Measurements from ENCODE around the gene DNAJA3.

The DNAJA3 gene

DNA sequence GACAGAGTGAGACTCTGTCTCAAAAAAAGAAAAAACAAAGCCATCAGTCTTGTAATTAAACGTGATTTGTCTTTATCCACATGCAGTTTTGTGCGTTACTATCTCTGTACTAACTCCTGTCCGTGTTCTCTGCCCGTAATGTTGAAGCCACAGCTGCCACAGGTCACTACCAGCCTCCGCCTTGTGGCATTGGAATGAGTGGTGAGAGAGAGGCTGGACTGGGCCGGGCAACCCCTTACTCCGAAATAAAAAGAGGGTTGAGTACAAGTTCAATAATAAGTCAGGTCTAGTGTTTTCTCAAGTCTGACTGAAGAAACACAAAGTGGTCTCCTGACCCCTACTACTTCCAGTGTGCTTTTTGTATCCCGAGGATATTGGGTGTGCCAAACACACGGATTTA is 5.4 kb downstream of the DNAJA3 start:
- H3K36me3 ChIP-seq (ENCODE audit: insufficient read depth, insufficient read length, low read length): peaks cover 79% of the 10 kb centered on the region
- H3K9ac ChIP-seq (ENCODE audit: insufficient read length, low read depth): no peak overlapping the region
- H3K27me3 ChIP-seq (ENCODE audit: insufficient read depth, insufficient read length): no peaks in the 10 kb centered on the region
- no peaks in the 10 kb centered on the region for H3K4me1 ChIP-seq (ENCODE audit: insufficient read depth, insufficient read length)
- no peak overlapping the region for H3K4me3 ChIP-seq (ENCODE audit: insufficient read length, low read depth)
- no peak for TF ChIP-seq SUZ12 (IDR thresholded peaks at IDR 0.05; ENCODE audit: extremely low read depth, insufficient read depth, insufficient read length)
- no peak for TF ChIP-seq ZNF274 (IDR thresholded peaks at IDR 0.05; ENCODE audit: low read depth, low read length)
- no peak for TF ChIP-seq YY1 (IDR thresholded peaks at IDR 0.05; ENCODE audit: insufficient read depth, insufficient read length)
- H3K9me3 ChIP-seq (ENCODE audit: insufficient read depth, low read length): no peaks in the 10 kb centered on the region
- DNase-seq (ENCODE audit: low read depth, low spot score): no peak

DNA sequence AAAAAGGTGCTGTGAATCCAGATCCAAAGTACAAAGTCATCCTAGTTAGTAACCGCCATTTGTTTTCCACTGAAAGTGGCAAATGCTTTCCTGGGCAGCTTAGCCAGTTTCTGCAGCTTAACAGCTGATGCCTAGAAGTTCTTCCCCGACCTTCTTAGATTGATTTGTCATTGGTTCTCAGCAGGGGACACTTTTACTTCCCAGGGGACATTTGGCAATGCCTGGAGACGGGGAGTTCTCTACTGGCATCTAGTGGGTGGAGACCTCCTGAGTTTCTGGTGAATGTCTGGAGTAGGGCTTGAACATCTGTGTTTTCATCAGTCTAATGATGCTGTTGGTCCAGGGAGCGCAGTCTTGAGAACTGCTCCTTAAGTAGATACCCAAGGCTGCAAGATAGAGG is 7.6 kb downstream of the DNAJA3 start:
- TF ChIP-seq YY1 (IDR thresholded peaks at IDR 0.05; ENCODE audit: insufficient read depth, insufficient read length): no peak
- no peak for TF ChIP-seq ZNF274 (IDR thresholded peaks at IDR 0.05; ENCODE audit: low read depth, low read length)
- no peak for TF ChIP-seq SUZ12 (IDR thresholded peaks at IDR 0.05; ENCODE audit: extremely low read depth, insufficient read depth, insufficient read length)
- Histone ChIP-seq H3K27me3 (ENCODE audit: insufficient read depth, insufficient read length) (no peaks in the 10 kb centered on the region), H3K4me1 (ENCODE audit: insufficient read depth, insufficient read length) (no peaks in the 10 kb centered on the region), H3K9me3 (ENCODE audit: insufficient read depth, low read length) (no peaks in the 10 kb centered on the region), H3K36me3 (ENCODE audit: insufficient read depth, insufficient read length, low read length) (peaks cover 87% of the 10 kb centered on the region), H3K4me3 (ENCODE audit: insufficient read length, low read depth) (no peak overlapping the region), H3K9ac (ENCODE audit: insufficient read length, low read depth) (no peak overlapping the region)
- DNase-seq (ENCODE audit: low read depth, low spot score): no peak

DNA sequence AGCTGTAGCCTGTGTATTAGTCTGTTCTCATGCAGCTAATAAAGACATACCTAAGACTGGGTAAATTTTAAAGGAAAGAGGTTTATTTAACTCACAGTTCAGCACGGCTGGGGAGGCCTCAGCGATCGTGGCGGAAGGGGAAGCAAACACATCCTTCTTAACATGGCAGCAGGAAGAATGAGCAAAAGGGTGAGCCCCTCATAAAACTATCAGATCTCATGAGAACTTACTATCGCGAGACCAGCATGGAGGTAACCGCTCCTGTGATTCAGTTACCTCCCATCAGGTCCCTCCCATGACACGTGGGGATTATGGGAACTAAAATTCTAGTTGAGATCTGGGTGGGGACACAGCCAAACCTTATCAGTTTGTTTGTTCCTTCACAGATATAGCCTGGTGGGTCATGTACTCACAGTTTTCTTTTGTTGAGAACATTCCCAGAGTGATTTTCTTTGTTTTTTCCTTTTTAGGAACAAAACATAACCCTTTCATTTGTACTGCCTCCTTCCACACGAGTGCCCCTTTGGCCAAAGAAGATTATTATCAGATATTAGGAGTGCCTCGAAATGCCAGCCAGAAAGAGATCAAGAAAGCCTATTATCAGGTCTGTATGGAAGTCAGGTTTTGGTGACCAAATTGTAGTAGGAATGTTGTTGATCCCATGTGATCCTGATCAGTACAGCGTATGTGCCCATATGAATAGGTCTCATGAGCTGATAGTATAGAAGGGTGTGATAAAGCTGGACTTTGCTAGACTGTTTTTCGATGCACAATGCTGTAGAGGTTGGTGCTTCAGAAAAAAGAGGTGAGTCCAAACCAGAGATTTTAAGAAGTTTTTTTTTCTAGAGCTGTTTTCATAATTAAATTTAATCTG is 8.5 kb downstream of the DNAJA3 start:
- no peaks in the 10 kb centered on the region for H3K27me3 ChIP-seq (ENCODE audit: insufficient read depth, insufficient read length)
- H3K4me3 ChIP-seq (ENCODE audit: insufficient read length, low read depth): no peak overlapping the region
- no peak overlapping the region for H3K9ac ChIP-seq (ENCODE audit: insufficient read length, low read depth)
- no peak for DNase-seq (ENCODE audit: low read depth, low spot score)
- no peaks in the 10 kb centered on the region for H3K9me3 ChIP-seq (ENCODE audit: insufficient read depth, low read length)
- TF ChIP-seq YY1 (IDR thresholded peaks at IDR 0.05; ENCODE audit: insufficient read depth, insufficient read length) (no peak), SUZ12 (IDR thresholded peaks at IDR 0.05; ENCODE audit: extremely low read depth, insufficient read depth, insufficient read length) (no peak), ZNF274 (IDR thresholded peaks at IDR 0.05; ENCODE audit: low read depth, low read length) (no peak)
- peaks cover 88% of the 10 kb centered on the region for H3K36me3 ChIP-seq (ENCODE audit: insufficient read depth, insufficient read length, low read length)
- no peaks in the 10 kb centered on the region for H3K4me1 ChIP-seq (ENCODE audit: insufficient read depth, insufficient read length)

DNA sequence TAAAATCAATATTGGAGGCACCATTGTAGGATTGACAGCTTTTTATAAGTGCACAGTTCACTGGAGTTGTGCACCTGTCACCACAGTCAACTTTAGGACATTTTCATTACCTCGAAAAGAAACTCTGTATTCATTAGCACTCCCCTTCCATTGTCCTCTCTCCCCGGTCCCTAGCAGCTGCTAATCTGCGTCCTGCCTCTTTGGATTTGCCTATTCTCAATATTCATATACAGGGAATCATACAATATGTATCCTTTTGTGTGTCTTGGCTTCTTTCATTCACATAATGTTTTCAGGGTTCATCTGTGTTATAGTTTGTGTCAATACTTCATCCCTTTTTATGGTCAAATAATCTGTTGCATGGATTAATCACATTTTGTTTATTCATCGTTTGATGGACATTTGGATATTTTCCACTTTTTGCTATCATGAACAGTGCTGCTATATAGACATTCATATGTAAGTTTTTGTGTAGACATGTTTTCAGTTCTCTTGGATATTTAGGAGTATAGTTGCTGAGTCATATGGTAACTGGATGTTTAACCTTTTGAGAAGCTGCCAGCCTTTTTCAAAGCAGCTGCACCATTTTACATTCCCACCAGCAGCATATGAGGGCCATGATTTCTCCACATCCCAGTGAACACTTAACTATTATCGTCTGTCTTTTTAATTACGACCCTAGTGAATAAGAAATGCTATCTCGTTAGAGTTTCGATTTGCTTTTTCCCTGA is 9.8 kb downstream of the DNAJA3 start:
- H3K36me3 ChIP-seq (ENCODE audit: insufficient read depth, insufficient read length, low read length): peaks cover 88% of the 10 kb centered on the region
- no peak for TF ChIP-seq YY1 (IDR thresholded peaks at IDR 0.05; ENCODE audit: insufficient read depth, insufficient read length)
- no peak for TF ChIP-seq ZNF274 (IDR thresholded peaks at IDR 0.05; ENCODE audit: low read depth, low read length)
- TF ChIP-seq SUZ12 (IDR thresholded peaks at IDR 0.05; ENCODE audit: extremely low read depth, insufficient read depth, insufficient read length): no peak
- no peak for DNase-seq (ENCODE audit: low read depth, low spot score)
- no peaks in the 10 kb centered on the region for H3K4me1 ChIP-seq (ENCODE audit: insufficient read depth, insufficient read length)
- no peaks in the 10 kb centered on the region for H3K9me3 ChIP-seq (ENCODE audit: insufficient read depth, low read length)
- H3K27me3 ChIP-seq (ENCODE audit: insufficient read depth, insufficient read length): no peaks in the 10 kb centered on the region
- no peak overlapping the region for H3K9ac ChIP-seq (ENCODE audit: insufficient read length, low read depth)
- H3K4me3 ChIP-seq (ENCODE audit: insufficient read length, low read depth): no peak overlapping the region

DNA sequence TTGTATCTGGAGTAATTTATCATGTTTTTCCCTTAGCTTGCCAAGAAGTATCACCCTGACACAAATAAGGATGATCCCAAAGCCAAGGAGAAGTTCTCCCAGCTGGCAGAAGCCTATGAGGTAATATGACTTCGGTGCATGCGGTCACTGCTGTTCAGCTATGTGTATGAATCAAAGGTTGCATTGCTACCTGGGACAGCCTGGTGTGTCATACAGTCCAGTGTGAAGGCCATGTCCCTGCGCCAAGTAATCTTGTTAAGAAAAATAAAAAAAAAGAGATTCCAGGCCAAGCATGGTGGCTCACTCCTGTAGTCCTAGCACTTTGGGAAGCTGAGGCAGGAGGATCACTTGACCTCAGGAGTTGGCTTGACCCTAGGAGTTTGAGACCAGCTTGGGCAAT is 11.7 kb downstream of the DNAJA3 start:
- Histone ChIP-seq H3K4me3 (ENCODE audit: insufficient read length, low read depth) (no peak overlapping the region), H3K9ac (ENCODE audit: insufficient read length, low read depth) (no peak overlapping the region), H3K4me1 (ENCODE audit: insufficient read depth, insufficient read length) (no peaks in the 10 kb centered on the region), H3K36me3 (ENCODE audit: insufficient read depth, insufficient read length, low read length) (peaks cover 90% of the 10 kb centered on the region), H3K27me3 (ENCODE audit: insufficient read depth, insufficient read length) (no peaks in the 10 kb centered on the region), H3K9me3 (ENCODE audit: insufficient read depth, low read length) (no peaks in the 10 kb centered on the region)
- DNase-seq (ENCODE audit: low read depth, low spot score): no peak
- TF ChIP-seq ZNF274 (IDR thresholded peaks at IDR 0.05; ENCODE audit: low read depth, low read length): no peak
- no peak for TF ChIP-seq SUZ12 (IDR thresholded peaks at IDR 0.05; ENCODE audit: extremely low read depth, insufficient read depth, insufficient read length)
- no peak for TF ChIP-seq YY1 (IDR thresholded peaks at IDR 0.05; ENCODE audit: insufficient read depth, insufficient read length)

DNA sequence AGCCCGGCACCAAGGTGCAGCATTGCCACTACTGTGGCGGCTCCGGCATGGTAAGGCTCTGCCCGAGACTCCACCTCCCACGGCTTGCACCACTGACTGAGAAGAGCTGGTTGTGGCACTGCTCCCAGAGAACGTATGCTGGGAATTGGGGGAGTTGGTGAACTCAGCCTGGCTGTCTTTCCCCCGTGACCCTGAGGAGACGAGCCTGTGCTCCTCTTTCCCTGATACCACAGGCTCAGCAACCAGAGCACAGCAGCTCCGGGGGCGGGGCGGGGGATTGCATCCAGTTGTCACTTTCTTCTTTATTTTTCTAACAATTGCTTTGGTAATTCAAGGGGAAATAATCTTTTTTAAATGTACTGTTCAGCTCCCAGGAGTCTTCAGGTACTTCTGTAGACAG is 16.7 kb downstream of the DNAJA3 start:
- H3K27me3 ChIP-seq (ENCODE audit: insufficient read depth, insufficient read length): no peaks in the 10 kb centered on the region
- no peak for DNase-seq (ENCODE audit: low read depth, low spot score)
- no peak overlapping the region for H3K9ac ChIP-seq (ENCODE audit: insufficient read length, low read depth)
- H3K4me3 ChIP-seq (ENCODE audit: insufficient read length, low read depth): no peak overlapping the region
- H3K9me3 ChIP-seq (ENCODE audit: insufficient read depth, low read length): no peaks in the 10 kb centered on the region
- TF ChIP-seq SUZ12 (IDR thresholded peaks at IDR 0.05; ENCODE audit: extremely low read depth, insufficient read depth, insufficient read length) (no peak), YY1 (IDR thresholded peaks at IDR 0.05; ENCODE audit: insufficient read depth, insufficient read length) (no peak), ZNF274 (IDR thresholded peaks at IDR 0.05; ENCODE audit: low read depth, low read length) (no peak)
- no peaks in the 10 kb centered on the region for H3K4me1 ChIP-seq (ENCODE audit: insufficient read depth, insufficient read length)
- H3K36me3 ChIP-seq (ENCODE audit: insufficient read depth, insufficient read length, low read length): peaks cover 92% of the 10 kb centered on the region

DNA sequence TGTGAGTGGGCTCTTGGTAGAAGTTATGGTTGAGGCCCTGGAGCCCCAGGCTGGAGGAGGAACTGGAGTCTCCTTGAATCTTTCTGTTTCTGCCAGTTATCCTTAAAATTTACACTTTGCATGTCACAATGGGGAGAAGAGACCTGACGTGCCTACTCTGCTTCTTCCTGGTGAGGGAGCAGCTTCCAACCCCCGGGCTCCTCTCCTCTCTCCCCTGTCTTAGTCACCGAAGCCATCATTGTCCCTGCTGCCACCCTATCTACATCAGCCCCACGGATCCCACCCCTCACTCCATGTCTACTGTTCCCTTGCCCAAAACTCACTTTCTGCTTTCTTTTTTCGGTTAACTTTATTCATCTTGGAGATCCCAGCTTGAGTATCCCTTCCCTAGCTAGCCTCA is 17.6 kb downstream of the DNAJA3 start:
- H3K36me3 ChIP-seq (ENCODE audit: insufficient read depth, insufficient read length, low read length): peaks cover 92% of the 10 kb centered on the region
- no peak overlapping the region for H3K4me3 ChIP-seq (ENCODE audit: insufficient read length, low read depth)
- no peak for DNase-seq (ENCODE audit: low read depth, low spot score)
- no peaks in the 10 kb centered on the region for H3K9me3 ChIP-seq (ENCODE audit: insufficient read depth, low read length)
- H3K4me1 ChIP-seq (ENCODE audit: insufficient read depth, insufficient read length): no peaks in the 10 kb centered on the region
- H3K9ac ChIP-seq (ENCODE audit: insufficient read length, low read depth): no peak overlapping the region
- no peaks in the 10 kb centered on the region for H3K27me3 ChIP-seq (ENCODE audit: insufficient read depth, insufficient read length)
- TF ChIP-seq SUZ12 (IDR thresholded peaks at IDR 0.05; ENCODE audit: extremely low read depth, insufficient read depth, insufficient read length) (no peak), ZNF274 (IDR thresholded peaks at IDR 0.05; ENCODE audit: low read depth, low read length) (no peak), YY1 (IDR thresholded peaks at IDR 0.05; ENCODE audit: insufficient read depth, insufficient read length) (no peak)

All from NT2/D1 (cell line).